Measurements from ENCODE around the gene TMEM40. TPM values are rescaled to one million over a fixed set of nuclear protein-coding genes. Genes with fewer than 3 reads are reported as not detected.

TMEM40 gene
- total RNA-seq, 1 donor, result not detected

DNA sequence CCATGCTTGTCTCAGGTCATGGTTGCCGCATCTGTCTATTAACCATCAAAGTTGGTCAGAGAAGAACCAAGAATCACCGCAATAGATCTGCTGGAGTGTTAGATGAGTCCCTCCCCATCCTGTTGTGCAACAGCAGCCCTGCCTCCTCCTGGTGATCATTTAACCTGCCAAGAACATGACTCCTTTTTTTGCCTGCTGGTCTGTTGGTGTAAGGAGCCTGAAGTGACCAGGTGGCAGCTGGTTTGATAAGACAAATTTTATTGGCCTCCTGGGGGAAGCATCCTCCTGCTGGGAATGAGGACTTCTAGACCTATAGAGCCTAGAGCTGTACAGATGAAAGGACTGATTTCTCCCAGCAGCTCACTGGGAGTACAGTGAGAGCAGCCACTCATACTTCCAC lies 51.6 kb downstream of the TMEM40 start:
- no peak for DNase-seq (ENCODE audit: insufficient read length, low spot score, missing footprints)
- Histone ChIP-seq H3K79me2 (ENCODE audit: insufficient read depth, low read length) (no peaks in the 10 kb centered on the region), H3K4me3 (ENCODE audit: insufficient read depth, low read length) (no peak overlapping the region), H3K9me3 (ENCODE audit: low read depth, low read length) (no peaks in the 10 kb centered on the region), H3K4me2 (ENCODE audit: insufficient read depth, low read length) (no peak overlapping the region), H3K27ac (ENCODE audit: low read depth, low read length) (no peak overlapping the region), H4K20me1 (ENCODE audit: insufficient read depth, low read length) (no peaks in the 10 kb centered on the region), H2AFZ (ENCODE audit: low read length) (no peak overlapping the region), H3K4me1 (ENCODE audit: insufficient read depth, low read length) (peaks cover 17% of the 10 kb centered on the region), H3K27me3 (ENCODE audit: insufficient read depth, low read length) (peaks cover 14% of the 10 kb centered on the region), H3K36me3 (ENCODE audit: insufficient read depth, low read length) (no peaks in the 10 kb centered on the region)
- TF ChIP-seq, protein P1, sequence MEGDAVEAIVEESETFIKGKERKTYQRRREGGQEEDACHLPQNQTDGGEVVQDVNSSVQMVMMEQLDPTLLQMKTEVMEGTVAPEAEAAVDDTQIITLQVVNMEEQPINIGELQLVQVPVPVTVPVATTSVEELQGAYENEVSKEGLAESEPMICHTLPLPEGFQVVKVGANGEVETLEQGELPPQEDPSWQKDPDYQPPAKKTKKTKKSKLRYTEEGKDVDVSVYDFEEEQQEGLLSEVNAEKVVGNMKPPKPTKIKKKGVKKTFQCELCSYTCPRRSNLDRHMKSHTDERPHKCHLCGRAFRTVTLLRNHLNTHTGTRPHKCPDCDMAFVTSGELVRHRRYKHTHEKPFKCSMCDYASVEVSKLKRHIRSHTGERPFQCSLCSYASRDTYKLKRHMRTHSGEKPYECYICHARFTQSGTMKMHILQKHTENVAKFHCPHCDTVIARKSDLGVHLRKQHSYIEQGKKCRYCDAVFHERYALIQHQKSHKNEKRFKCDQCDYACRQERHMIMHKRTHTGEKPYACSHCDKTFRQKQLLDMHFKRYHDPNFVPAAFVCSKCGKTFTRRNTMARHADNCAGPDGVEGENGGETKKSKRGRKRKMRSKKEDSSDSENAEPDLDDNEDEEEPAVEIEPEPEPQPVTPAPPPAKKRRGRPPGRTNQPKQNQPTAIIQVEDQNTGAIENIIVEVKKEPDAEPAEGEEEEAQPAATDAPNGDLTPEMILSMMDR (IDR thresholded peaks at IDR 0.05; ENCODE audit: extremely low read depth, low read depth, low read length), result no peak

DNA sequence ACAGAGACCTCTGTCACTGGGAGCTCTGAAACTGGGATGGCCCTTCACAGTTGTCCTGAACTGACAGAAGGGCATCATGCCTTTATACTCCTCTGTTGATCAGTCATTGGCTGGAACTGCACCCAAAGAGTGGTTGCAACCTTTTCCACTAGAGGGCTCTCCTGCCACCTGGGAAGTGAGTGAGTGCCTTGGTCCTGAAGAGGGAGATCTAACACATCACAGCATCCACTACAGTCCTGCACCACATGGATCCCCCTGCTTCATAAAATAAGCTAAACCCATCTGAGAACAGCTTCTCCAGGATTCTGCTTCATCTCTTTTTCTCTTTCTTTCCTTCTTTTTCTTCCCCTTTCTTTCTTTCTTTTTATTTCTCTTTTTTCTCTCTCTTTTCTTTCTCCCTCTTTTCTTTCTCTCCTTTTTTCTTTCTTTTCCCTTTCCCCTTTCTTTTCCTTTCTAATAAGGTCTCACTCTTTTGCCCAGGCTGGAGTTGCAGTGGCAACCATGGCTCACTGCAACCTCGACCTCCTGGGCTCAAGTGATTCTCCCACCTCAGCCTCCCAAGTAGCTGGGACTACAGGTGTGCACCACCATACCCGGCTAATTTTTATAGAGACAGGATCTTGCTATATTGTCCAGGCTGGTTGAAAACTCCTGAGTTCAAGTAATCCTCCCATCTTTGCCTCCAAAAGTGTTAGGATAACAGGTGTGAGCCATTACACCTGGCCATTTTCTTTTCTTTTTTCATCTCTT lies 52.4 kb downstream of the TMEM40 start:
- Histone ChIP-seq H2AFZ (ENCODE audit: low read length) (no peak overlapping the region), H3K27me3 (ENCODE audit: insufficient read depth, low read length) (peaks cover 12% of the 10 kb centered on the region), H3K79me2 (ENCODE audit: insufficient read depth, low read length) (no peaks in the 10 kb centered on the region), H3K27ac (ENCODE audit: low read depth, low read length) (no peak overlapping the region), H3K4me1 (ENCODE audit: insufficient read depth, low read length) (peaks cover 17% of the 10 kb centered on the region), H3K9me3 (ENCODE audit: low read depth, low read length) (no peaks in the 10 kb centered on the region), H3K4me3 (ENCODE audit: insufficient read depth, low read length) (no peak overlapping the region), H3K36me3 (ENCODE audit: insufficient read depth, low read length) (no peaks in the 10 kb centered on the region), H4K20me1 (ENCODE audit: insufficient read depth, low read length) (no peaks in the 10 kb centered on the region), H3K4me2 (ENCODE audit: insufficient read depth, low read length) (no peak overlapping the region)
- DNase-seq (ENCODE audit: insufficient read length, low spot score, missing footprints), result no peak
- TF ChIP-seq, protein P1 (IDR thresholded peaks at IDR 0.05; ENCODE audit: extremely low read depth, low read depth, low read length), result peak; percentile 89

- TF ChIP-seq, protein P1 (IDR thresholded peaks at IDR 0.05; ENCODE audit: extremely low read depth, low read depth, low read length), result no peak
Measured at GRCh38 chr3:12705981-12706380, 53.1 kb downstream of the TMEM40 start.

DNA sequence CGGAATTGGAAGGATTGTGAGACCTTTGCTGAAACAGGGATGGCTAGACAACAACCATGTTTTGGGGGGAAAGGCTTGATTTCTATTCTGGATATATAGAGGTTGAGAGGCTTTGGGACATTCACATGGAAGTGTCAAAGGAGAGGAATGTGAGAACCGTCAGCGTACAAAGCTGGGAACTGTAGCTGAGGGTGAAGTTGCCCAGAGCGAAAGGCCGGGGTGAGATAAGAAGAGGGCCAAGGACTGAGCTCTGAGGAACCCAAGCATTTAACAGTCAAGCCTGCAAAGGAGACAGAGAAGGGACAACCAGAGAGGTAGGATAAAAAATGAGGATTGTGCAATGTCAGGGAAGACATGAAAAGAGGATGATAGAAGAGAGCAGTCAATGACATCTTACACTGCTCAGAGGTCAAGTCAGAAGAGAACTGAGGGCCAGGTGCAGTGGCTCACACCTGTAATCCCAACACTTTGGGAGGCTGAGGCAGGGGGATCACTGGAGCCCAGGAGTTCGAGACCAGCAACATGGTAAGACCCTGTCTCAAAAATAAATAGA lies 53.6 kb downstream of the TMEM40 start:
- Histone ChIP-seq H2AFZ (ENCODE audit: low read length) (no peak overlapping the region), H3K4me1 (ENCODE audit: insufficient read depth, low read length) (peaks cover 17% of the 10 kb centered on the region), H3K4me2 (ENCODE audit: insufficient read depth, low read length) (no peak overlapping the region), H3K4me3 (ENCODE audit: insufficient read depth, low read length) (no peak overlapping the region), H3K36me3 (ENCODE audit: insufficient read depth, low read length) (no peaks in the 10 kb centered on the region), H4K20me1 (ENCODE audit: insufficient read depth, low read length) (no peaks in the 10 kb centered on the region), H3K9me3 (ENCODE audit: low read depth, low read length) (no peaks in the 10 kb centered on the region), H3K79me2 (ENCODE audit: insufficient read depth, low read length) (no peaks in the 10 kb centered on the region), H3K27me3 (ENCODE audit: insufficient read depth, low read length) (peaks cover 10% of the 10 kb centered on the region), H3K27ac (ENCODE audit: low read depth, low read length) (no peak overlapping the region)
- DNase-seq (ENCODE audit: insufficient read length, low spot score, missing footprints), result no peak
- TF ChIP-seq, protein P1 (IDR thresholded peaks at IDR 0.05; ENCODE audit: extremely low read depth, low read depth, low read length), result no peak

More at GRCh38 chr3:12705981-12706380, 53.1 kb downstream of the TMEM40 start:
- Histone ChIP-seq H3K9me3 (ENCODE audit: low read depth, low read length) (no peaks in the 10 kb centered on the region), H3K4me1 (ENCODE audit: insufficient read depth, low read length) (peaks cover 17% of the 10 kb centered on the region), H2AFZ (ENCODE audit: low read length) (no peak overlapping the region), H3K27me3 (ENCODE audit: insufficient read depth, low read length) (peaks cover 12% of the 10 kb centered on the region), H3K4me2 (ENCODE audit: insufficient read depth, low read length) (no peak overlapping the region), H4K20me1 (ENCODE audit: insufficient read depth, low read length) (no peaks in the 10 kb centered on the region), H3K36me3 (ENCODE audit: insufficient read depth, low read length) (no peaks in the 10 kb centered on the region), H3K27ac (ENCODE audit: low read depth, low read length) (no peak overlapping the region), H3K4me3 (ENCODE audit: insufficient read depth, low read length) (no peak overlapping the region), H3K79me2 (ENCODE audit: insufficient read depth, low read length) (no peaks in the 10 kb centered on the region)
- no peak for DNase-seq (ENCODE audit: insufficient read length, low spot score, missing footprints)

Measured in osteoblast (primary cell).